ENCODE results near the gene ELOVL4.

ELOVL4 gene

GRCh38 chr6:79895382-79896074 is 51.8 kb downstream of the ELOVL4 start:
- DNase-seq (ENCODE audit: low read depth, low spot score), result no peak
- in situ Hi-C loops (cut with HindIII; ENCODE audit: low sequenced_read_pairs), result no loop called here
- H3K4me3 ChIP-seq (ENCODE audit: low read depth, low read length), result no peak overlapping the region
- no peak for TF ChIP-seq CTCF (IDR thresholded peaks at IDR 0.05; ENCODE audit: low read depth, low read length)

DNA sequence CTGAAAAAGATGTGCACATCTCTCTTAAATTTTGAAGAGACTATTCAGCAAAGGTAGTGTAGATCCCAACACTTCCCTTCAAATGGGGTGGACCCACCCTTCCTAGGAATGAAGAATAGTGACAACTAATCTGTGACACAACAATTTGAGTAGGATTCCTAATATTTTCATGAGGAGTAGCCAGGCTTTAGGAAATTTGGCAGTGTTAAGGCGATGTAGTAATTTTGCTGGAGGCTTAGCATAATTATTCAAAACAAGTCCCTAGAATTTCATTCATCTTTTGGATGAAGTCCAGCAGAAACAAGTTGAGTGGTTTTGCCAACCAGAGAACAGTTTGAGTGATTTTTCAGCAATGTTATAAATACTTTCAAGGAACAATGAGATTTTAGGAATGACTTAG is 52.4 kb downstream of the ELOVL4 start:
- in situ Hi-C loops (cut with HindIII; ENCODE audit: low sequenced_read_pairs), result no loop called here
- DNase-seq (ENCODE audit: low read depth, low spot score), result no peak
- TF ChIP-seq CTCF (IDR thresholded peaks at IDR 0.05; ENCODE audit: low read depth, low read length), result no peak
- no peak overlapping the region for H3K4me3 ChIP-seq (ENCODE audit: low read depth, low read length)

GRCh38 chr6:79888587-79888986 is 58.8 kb downstream of the ELOVL4 start:
- TF ChIP-seq CTCF (IDR thresholded peaks at IDR 0.05; ENCODE audit: low read depth, low read length), result no peak
- DNase-seq (ENCODE audit: low read depth, low spot score), result no peak
- no peak overlapping the region for H3K4me3 ChIP-seq (ENCODE audit: low read depth, low read length)
- in situ Hi-C loops (cut with HindIII; ENCODE audit: low sequenced_read_pairs), result no loop called here

GRCh38 chr6:79878142-79878748 is 69.1 kb downstream of the ELOVL4 start:
- H3K4me3 ChIP-seq (ENCODE audit: low read depth, low read length), result no peak overlapping the region
- DNase-seq (ENCODE audit: low read depth, low spot score), result no peak
- no peak for TF ChIP-seq CTCF (IDR thresholded peaks at IDR 0.05; ENCODE audit: low read depth, low read length)
- in situ Hi-C loops (cut with HindIII; ENCODE audit: low sequenced_read_pairs), result no loop called here

GRCh38 chr6:79874531-79875134 is 72.7 kb downstream of the ELOVL4 start:
- no peak overlapping the region for H3K4me3 ChIP-seq (ENCODE audit: low read depth, low read length)
- TF ChIP-seq CTCF (IDR thresholded peaks at IDR 0.05; ENCODE audit: low read depth, low read length), result no peak
- DNase-seq (ENCODE audit: low read depth, low spot score), result no peak
- in situ Hi-C loops (cut with HindIII; ENCODE audit: low sequenced_read_pairs), result no loop called here

- no peak overlapping the region for H3K4me3 ChIP-seq (ENCODE audit: low read depth, low read length)
- DNase-seq (ENCODE audit: low read depth, low spot score), result peak; percentile 31
- in situ Hi-C loops (cut with HindIII; ENCODE audit: low sequenced_read_pairs), result no loop called here
- TF ChIP-seq CTCF (IDR thresholded peaks at IDR 0.05; ENCODE audit: low read depth, low read length), result no peak
These were observed 74.4 kb downstream of the ELOVL4 start for GRCh38 chr6:79872986-79873385.
